NOMO-1 treated with DMSO at 0.1 percent for 48 hours (cell line): ENCODE measurements around the gene DNAH5.
"Not testable (repeated sequence)": the region's sequence is repeated elsewhere in the genome, so short reads cannot be mapped to it uniquely, and the experiment has no call there.

ENCODE experiments used
- DNase-seq: peaks from one replicate; lab custom pipeline; 2025; ENCODE audit not compliant: unreplicated experiment; lab: John Stamatoyannopoulos, UW

Gene DNAH5

DNA sequence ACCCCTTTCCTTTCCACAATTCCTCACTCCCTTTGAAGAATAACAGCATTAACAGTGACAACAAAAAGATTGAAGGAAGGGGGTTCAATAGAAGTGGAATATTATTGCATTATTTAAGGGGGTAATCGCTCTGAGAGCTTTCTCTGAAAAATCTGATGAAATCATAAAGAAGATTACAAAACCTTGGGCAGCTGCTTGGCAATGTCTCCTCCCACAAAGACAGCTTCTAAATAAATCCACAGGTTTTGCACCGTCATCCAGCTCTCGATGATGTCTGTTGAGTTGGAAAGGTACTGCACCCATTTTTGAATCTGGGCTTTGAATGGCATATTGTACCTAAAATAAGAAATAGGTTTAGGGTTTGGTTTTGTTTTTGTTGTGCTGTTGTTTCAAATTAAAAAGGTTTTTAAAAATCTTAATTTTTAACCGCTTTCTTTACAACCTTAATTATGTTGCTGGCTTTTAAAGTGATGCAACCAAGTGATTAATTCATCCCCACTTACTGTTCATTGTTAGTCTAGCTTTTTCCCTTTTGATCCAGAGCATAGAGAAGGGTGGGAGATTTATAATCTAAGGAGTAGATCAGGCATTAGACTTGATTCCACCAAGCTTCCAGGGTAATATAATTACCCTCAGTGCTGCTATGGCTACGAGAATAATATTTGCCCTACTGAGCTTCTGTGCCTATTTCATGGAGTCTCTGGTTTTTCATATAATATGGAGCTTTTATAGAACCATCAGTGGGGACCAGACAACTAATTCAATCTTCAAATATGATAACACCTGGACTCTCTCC is 85.0 kb downstream of the DNAH5 start:
- DNase-seq: peak; percentile 6

DNA sequence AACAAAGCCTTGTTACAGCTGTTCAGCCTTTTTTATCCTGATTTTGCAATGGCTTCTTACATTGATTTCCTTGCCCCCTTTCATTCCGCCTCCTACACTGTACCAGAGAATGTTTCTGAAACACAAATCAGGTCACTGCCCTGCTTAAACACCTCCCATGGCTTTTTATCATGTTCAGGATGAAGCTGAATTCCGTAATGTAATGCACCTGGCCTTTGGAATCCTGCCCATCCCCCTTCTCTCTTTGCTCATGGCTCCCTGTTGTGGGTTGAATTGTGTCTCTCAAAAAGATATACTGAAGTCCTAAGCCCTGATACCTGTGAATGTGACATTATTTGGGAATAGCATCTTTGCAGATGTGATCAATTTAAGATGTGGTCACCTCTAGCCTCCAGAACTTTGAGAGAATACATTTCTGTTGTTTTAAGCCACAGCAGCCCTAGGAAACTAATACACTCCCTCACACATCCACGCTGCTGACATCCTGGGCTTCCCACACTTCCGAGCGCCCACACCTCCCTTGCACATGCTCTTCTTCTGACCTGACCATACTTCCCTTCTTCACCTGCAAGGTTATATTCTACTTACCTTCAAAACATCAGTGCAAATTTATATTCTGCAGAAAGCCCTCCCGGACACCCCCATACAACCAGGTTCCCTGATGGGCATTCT is 101.2 kb downstream of the DNAH5 start:
- no peak for DNase-seq

DNA sequence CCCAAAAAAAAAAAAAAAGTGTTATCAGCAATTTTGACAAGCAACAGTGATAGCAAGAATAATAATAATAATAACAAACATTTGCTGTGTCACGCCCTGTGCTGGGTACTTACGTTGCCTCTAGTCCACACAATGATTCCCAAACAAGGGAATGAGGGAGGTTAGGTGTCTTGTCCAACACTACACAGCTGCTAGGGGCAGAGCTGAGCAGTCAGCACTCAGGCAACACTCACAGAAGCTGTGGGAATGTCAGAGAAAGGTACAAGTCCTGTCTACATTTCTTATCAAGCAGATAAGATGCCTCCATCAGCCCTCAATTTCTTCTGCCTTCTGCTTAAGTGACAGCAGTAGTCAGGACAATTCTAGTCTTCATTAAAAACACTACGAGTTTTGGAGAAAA is 111.0 kb downstream of the DNAH5 start:
- no peak for DNase-seq

DNA sequence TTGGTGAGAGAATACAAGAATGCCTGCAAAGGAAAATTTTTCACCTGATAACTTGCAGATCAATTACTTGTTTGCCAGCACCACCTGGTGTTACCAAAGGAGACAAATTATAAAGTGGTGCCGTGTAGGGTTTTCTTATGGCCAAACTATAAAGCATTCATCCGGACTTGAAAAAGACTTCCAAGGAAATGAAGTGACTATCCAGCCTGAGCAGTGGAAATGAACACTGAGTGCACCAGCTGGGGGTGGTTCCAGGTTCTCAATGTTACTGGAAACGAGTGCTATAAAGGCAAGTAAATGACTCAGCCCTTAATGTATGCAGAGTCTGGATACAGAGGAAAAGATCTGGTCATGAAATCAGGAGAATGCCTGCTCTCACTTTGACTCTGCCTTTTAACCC is 113.1 kb downstream of the DNAH5 start:
- DNase-seq: no peak

DNA sequence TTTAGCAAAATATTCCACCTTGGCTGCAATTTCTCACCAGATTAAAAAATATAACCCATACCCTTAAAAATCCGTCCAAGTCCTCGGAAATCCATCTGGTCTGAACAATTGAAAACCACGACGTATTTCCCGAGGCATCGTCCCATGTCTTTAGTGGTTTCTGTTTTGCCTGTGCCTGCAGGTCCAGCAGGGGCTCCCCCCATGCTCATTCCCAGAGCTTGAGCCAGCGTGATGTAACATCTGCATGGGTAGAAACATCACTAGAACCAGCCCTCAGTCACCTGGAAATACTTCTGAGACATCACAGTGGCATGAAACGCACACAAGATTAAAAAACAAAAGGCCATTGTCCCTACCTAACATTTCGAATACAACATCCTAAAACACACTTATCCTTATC is 114.0 kb downstream of the DNAH5 start:
- DNase-seq: no peak

DNA sequence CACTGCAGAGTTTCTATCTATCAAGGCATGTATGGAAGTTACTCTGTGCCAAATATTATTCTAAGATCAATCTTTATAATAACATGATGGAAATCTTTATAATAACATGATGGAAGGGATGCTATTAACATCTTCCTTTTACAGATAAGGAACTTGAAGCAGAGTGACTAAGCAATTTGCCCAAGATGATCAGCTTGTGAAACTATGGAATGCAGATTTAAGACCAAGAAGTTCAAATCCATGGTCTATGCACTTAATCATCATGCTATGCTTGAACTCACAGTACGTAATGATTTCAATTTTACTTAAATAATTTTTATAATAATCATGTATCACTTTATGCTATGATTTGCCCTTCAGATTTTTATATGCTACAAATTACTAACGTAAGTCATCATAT is 123.1 kb downstream of the DNAH5 start:
- DNase-seq: no peak

DNA sequence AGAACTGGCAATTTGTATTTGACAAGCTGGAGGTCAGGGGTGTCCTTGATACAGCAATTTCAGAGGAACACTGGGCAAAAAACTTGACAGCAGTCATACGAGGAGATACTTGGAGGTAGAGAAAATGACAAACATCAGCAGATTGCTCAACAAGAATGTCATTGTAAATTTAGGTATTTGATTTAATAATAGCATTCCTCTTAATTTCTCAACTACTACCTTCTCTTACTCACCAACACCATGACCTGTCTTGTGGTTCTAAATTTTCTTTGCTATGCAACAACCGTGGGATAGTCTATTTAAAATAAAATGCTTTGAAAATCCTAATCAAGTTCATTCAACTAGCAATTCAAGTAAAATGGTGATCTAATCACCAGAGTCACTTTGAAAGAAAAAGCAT is 128.4 kb downstream of the DNAH5 start:
- DNase-seq: no peak

DNA sequence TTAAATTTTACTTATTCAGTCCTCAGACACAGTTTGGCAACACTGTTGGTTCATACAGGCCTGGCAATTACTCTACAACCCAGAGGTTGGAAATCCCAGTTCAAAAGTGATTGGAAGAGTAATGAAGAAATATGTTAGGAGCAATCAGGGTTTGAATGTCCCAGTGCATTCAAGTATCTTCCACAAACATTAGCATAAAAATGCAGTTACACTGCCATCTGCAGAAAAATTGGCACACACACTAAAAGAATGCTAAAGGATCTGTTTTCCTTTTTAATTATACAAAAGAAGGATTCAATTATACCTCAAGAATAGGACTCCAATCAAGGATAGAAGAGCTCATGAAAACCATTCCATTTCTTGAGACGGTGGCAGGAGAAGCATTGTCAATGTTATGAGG is 130.2 kb downstream of the DNAH5 start:
- no peak for DNase-seq

DNA sequence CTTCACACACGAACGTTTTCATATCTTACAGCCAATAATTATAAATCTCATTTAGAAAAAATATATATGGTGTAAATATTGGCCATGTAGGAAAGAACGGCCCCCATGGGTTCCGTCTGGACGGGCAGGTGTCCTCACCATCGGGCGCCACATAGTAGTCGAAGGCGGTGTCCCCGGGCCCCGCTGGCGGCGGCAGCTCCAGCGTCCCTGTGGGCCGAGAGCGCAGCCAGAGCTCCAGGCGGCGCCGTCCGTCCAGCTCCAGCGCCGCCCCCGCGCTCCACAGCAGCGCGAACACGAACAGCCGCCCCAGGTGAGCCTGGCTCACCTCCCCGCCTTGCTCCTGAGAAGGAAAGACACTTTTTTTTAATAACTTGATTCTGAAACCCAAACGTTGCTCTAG is 134.6 kb downstream of the DNAH5 start:
- DNase-seq: no peak

DNA sequence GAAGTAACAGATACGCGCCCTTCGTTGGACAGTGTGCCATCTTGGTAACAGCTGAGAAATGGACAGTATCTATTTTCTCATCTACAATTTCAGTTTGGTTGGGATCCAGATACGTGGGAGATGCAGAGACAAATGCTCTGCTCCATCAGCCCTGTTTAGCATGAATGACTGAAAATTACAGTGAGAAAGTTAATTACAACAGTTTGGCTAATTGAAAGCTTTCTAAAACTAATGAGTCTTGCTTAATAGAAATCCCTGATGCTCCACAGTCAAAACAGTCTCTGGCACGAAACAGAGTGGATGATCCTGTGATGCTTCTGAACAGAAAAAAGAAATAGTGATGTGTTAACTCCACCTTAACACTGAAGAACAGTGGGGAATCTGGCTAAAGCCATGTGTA is 140.2 kb downstream of the DNAH5 start:
- no peak for DNase-seq

DNA sequence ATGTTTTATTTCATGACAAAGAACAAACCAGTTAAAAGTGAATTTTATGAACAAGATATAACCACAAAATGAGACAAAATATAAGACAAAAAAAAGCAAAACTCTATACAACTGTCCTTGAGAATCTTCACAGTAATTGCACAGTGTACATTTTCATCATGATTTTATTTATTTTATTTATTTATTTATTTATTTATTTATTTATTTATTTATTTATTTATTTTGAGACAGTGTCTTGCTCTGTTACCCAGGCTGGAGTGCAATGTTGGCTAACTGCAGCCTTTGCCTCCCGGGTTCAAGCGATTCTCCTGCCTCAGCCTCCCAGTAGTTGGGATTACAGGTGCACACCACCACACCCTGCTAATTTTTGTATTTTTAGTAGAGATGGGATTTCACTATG is 145.9 kb downstream of the DNAH5 start:
- not testable (repeated sequence) for DNase-seq

DNA sequence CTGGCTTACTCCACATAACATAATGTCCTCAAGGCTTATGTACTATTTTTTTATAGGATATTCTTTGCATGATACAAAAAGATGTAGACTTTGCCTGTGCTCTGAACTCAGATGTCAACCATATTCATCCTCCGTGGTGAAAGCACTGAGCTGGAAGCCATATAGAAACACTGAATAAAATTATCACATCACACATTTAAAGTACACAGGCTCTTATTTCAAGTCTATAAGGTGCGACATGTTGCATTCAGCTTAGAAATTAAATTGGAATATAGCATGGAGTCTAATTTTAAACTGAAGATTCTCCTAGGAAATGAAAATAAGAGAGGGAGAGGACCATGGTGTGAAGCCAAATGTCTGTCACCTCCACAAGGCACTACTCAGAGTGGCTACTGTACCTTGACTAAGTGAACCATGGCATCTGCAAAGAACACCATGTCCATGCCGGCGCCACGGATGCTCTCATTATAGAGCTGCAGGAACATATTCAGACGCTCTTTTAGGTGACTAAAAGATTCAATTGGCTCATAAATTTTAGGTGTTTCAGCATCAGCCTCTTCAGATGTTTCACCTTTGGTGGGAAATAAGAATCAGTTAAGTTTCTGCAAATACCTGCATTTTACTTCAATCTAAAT is 158.6 kb downstream of the DNAH5 start:
- no peak for DNase-seq

DNA sequence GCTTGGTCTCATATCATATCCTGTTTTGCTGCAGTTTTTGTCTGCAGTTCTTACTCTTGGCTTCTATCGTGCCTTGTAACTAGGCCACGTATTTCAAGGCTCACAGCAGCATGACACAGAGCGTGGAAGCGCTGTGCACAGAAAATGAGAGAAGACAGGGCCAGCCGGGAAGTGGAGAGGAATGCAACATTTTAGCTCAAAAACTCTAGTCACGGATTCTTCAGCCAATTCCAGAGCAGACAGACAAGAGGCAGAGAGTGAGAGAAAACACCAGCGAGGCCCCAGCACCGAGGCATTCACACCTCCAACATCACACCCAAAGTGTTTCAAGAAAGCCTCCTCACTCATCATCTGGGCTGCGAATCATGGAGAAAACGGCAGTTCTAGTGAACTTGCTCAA is 160.8 kb downstream of the DNAH5 start:
- no peak for DNase-seq

DNA sequence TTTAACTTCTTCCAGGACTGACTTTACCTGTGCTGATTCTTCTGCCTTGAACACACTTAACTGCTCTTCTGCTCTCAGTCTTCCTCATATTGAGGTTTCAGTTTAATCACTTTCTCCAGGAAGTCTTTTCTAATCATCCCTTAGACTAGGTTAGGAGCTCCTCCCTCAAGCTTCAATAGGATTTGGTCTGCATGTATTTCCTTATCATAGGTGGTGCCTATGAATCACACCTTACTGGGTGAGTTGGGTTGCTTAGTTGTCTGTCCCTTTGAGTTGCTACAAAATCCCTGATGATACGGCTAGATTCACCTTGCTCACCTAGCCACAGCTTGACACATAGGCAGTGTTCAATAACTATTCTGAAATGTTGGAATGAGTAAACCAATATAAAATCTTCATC is 164.4 kb downstream of the DNAH5 start:
- no peak for DNase-seq

DNA sequence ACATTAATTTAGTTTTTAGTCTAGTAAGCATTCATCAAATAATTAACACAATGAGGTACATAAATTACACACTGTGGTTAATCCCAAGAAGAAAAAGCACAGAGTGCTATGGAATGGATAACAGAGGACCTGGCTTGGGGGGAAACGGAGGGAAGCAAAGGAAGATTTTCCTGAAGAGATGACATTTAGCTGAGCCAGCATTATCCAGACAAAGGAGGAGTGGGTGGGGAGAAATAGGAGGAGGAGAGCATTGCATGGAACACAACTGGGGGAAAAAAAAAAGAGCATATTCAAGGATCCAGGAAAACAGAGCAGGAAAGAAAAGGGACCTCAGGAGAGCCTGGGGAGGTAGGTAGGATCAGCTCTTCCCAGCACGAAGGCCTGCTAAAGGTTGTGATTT is 170.8 kb downstream of the DNAH5 start:
- DNase-seq: no peak

DNA sequence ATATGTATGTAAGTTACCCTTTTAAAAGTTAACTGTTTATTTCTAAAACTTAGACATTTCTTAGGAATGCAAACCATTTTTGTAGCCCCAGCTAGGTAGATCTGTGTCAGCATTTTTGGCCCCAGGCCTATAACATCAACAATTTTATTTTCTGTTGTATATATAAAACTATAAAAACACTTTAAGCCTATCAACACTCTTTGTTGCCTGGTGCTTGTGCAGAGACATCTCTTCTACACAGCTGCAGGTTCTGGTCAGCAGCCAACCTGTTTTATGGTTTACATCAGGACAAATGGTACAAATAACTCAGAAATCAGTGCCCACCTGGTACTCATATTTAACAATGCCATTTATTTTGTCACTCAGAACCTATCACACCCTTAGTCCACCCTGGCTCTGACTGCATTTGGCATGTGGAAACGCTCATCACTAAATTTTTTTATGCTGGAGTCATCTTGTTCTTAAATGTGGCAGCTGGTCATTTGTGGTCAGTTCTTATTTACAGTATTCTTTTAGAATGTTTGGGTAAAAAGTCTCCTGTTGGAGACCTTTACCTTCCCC is 173.4 kb downstream of the DNAH5 start:
- DNase-seq: no peak

DNA sequence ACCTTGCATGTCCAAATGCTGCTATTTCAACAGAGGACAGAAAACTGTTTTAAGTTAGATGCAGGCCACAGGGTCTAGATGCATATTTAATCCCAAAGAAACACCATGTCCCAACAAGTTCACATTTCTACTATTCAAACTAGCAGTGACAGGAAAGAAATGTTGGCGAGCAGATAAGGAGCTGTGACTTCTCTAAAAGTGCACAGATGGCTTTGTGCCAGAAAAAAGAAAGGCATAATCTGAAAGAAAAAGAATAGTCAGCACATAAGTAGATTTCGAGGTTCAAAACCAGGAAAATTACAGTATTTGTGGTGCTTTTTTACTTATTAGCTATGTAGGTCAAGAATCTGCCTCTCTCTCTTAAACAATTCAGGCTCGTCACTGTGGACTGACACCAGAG is 178.3 kb downstream of the DNAH5 start:
- DNase-seq: no peak

DNA sequence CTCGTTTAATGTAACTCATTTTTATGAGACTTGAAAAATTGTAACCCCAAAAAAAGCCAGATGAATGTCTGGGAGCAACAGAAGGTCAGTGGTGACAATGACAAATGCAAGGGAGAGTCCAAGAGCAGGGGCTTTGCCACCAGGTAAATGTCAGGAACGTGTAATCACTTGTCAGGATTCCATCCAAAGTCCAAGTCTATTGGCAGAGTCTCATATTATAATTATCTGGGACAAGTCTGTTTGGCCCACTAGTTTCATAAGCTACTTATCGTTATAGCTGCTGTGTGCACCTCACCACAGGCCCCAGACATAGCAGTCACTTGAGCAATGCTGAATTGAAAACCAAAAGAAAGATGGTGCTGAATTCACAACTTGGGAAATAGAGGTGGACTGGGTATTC is 180.8 kb downstream of the DNAH5 start:
- DNase-seq: no peak

DNA sequence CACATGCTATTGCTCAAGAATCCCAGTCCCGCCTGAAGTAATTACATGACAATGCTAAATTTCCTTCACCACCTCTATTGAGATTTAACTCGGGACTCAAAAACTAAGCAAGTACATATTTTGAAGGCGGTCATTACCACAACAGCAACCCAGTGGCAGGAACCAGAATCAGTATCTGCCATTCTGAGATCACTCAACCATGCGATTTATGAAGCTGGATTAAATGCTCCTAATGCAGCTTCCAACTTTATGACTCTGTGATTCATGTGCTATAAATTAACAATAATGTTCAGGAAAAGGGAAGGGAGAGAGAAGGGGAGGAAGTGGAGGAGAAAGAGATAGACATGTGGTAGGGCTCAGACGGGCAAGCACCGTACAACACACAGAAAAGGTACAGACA is 194.7 kb downstream of the DNAH5 start:
- DNase-seq: no peak

DNA sequence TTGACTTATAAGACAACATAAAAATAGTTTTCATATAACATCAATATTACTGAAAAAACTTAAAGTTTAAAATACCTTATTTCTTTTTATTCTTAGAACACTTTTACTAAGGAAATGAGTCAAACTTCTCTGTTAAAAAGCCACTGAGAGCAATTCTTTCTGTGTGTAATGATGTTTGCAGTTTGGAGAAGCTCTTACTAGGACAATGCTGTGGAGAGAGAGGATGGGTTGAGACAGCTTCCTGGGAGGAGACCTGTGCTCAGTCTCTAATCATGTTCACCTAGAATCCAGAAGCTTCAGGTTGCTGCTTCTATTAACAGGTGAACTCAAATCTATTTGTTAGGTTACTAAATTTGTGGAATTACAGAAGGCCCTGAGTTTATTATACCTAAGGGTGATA is 198.5 kb downstream of the DNAH5 start:
- no peak for DNase-seq

DNA sequence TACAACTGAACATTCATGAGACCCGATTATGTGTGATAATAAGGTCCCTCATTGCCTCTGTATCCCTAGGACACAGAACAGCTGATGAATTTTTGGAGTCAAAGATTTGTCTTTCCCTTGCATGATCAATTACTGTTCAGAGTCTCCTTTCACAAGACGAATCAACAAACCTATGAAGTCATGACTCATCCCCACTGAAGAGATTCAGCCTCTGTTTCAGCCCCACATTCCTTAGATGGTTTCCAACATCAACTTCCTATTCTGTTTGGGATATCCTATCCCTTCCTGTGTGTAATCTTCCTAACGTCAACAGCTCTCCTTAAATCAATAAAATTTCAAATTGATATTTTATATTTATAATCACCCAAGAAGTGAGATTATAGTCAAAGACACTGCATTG is 199.0 kb downstream of the DNAH5 start:
- DNase-seq: no peak

DNA sequence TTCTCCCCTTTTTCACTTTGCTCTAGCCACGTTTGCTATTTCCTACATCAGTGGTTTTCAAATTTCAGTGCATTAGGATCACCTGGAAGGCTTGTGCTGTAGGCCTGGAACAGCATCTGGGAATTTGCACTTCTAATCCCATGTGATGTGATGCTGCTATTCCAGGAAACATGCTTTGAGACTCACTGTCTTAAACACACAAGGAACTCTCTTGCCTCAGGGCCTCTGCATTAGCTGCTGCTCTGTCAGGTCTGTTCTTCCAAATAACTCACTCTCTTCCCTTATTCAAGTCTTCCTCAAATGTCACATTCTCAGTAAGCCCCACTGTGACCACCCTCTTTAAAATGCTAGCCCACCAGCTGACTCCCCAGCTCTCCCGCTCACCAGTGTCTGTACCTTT is 204.0 kb downstream of the DNAH5 start:
- DNase-seq: no peak
